WTC11 (cell line): ENCODE measurements around the gene PRPF6. TPM values are rescaled to one million over a fixed set of nuclear protein-coding genes. Genes with fewer than 3 reads are reported as not detected.

Experiments
- ATAC-seq: fragments of 200-7000 bp; cut with Tn5 transposase; 2 replicates; pipeline ENCODE4 v1.10.0; 2021; ENCODE audit warnings: mild to moderate bottlenecking, moderate library complexity
- CTCF ChIA-PET: fragments of 300-600 bp; sonication (Branson Sonifier 250); formaldehyde crosslinking; loops from one replicate; lab custom pipeline; 2021; ENCODE audit warnings: antibody characterized with exemption; lab: Charles Lee
- POLR2A ChIA-PET: fragments of 350-600 bp; sonication (Branson Sonifier 250); formaldehyde crosslinking; loops from one replicate; lab custom pipeline; 2021; ENCODE audit warnings: antibody characterized with exemption; lab: Charles Lee
- DNase-seq: peaks from one replicate; pipeline ENCODE4 v3.0.0; 2021; ENCODE audit warnings: low spot score
- H3K27ac Mint-ChIP-seq: 2 replicates; pipeline ENCODE4 v1.8.0; 2021; ENCODE audit warnings: mixed read lengths
- H3K27me3 Mint-ChIP-seq: 2 replicates; pipeline ENCODE4 v1.8.0; 2021; ENCODE audit warnings: low read depth, mild to moderate bottlenecking, moderate library complexity, mixed read lengths
- H3K36me3 Mint-ChIP-seq: 2 replicates; pipeline ENCODE4 v1.8.0; 2021; ENCODE audit warnings: mixed read lengths
- H3K4me1 Mint-ChIP-seq: 2 replicates; pipeline ENCODE4 v1.8.0; 2022; ENCODE audit warnings: mixed read lengths
- H3K4me3 Mint-ChIP-seq: 2 replicates; pipeline ENCODE4 v1.8.0; 2021; ENCODE audit warnings: mild to moderate bottlenecking, moderate library complexity, mixed read lengths
- H3K9me3 Mint-ChIP-seq: 2 replicates; pipeline ENCODE4 v1.8.0; 2021; ENCODE audit warnings: mixed read lengths
- ATF6 ChIP-seq: sonication (generic); formaldehyde crosslinking; IDR thresholded peaks from 2 replicates; pipeline ENCODE4 v1.8.1; 2023; ENCODE audit warnings: mild to moderate bottlenecking, missing genetic modification reagents
- CREB1 ChIP-seq: sonication (generic); formaldehyde crosslinking; IDR thresholded peaks from 2 replicates; pipeline ENCODE4 v1.8.0; 2023; ENCODE audit warnings: mild to moderate bottlenecking, missing genetic modification reagents
- FOXK1 ChIP-seq: sonication (generic); formaldehyde crosslinking; IDR thresholded peaks from 2 replicates; pipeline ENCODE4 v1.8.0; 2022; ENCODE audit warnings: mild to moderate bottlenecking, moderate library complexity, missing genetic modification reagents
- GABPB1 ChIP-seq: sonication (generic); formaldehyde crosslinking; IDR thresholded peaks from 2 replicates; pipeline ENCODE4 v1.8.1; 2023; ENCODE audit warnings: mild to moderate bottlenecking, missing genetic modification reagents
- IRF2 ChIP-seq: sonication (generic); formaldehyde crosslinking; IDR thresholded peaks from 2 replicates; pipeline ENCODE4 v1.8.0; 2022; ENCODE audit warnings: low read depth, missing genetic modification reagents, borderline replicate concordance
- JUN ChIP-seq: sonication (generic); formaldehyde crosslinking; IDR thresholded peaks from 2 replicates; pipeline ENCODE4 v1.8.0; 2023; ENCODE audit warnings: mild to moderate bottlenecking, missing genetic modification reagents
- NFATC4 ChIP-seq: fragments of 250-450 bp; sonication (Bioruptor Pico); IDR thresholded peaks from 2 replicates; pipeline ENCODE4 v1.9.0; 2021; ENCODE audit warnings: mild to moderate bottlenecking
- NR1H2 ChIP-seq: sonication (generic); formaldehyde crosslinking; IDR thresholded peaks from 2 replicates; pipeline ENCODE4 v1.9.0; 2021; ENCODE audit warnings: mild to moderate bottlenecking, moderate library complexity, missing genetic modification reagents
- SMAD4 ChIP-seq: sonication (generic); formaldehyde crosslinking; IDR thresholded peaks from 2 replicates; pipeline ENCODE4 v1.8.0; 2022; ENCODE audit warnings: mild to moderate bottlenecking, missing genetic modification reagents
- SP1 ChIP-seq: sonication (generic); formaldehyde crosslinking; conservative IDR thresholded peaks from 2 replicates; pipeline ENCODE4 v1.8.1; 2022; ENCODE audit warnings: missing genetic modification reagents
- ZNF121 ChIP-seq: sonication (generic); formaldehyde crosslinking; IDR thresholded peaks from 2 replicates; pipeline ENCODE4 v1.8.0; 2023; ENCODE audit warnings: missing genetic modification reagents
- ZNF396 ChIP-seq: fragments of 250-450 bp; sonication (Bioruptor Pico); IDR thresholded peaks from 2 replicates; pipeline ENCODE4 v1.8.0; 2021; ENCODE audit warnings: mild to moderate bottlenecking, moderate library complexity, borderline replicate concordance
- total RNA-seq: library from RNA; stranded (reverse); gene quantifications from 3 replicates; pipeline ENCODE4 v1.2.3, GENCODE V29; 2021
- TF ChIP-seq, protein P1 (sequence below): sonication (generic); formaldehyde crosslinking; IDR thresholded peaks from 2 replicates; pipeline ENCODE4 v1.8.1; 2022; ENCODE audit warnings: mild to moderate bottlenecking, moderate library complexity, missing genetic modification reagents
- TF ChIP-seq, protein P2 (sequence below): fragments of 250-450 bp; sonication (Bioruptor Pico); IDR thresholded peaks from 2 replicates; pipeline ENCODE4 v1.9.0; 2021; ENCODE audit warnings: moderate library complexity, mild to moderate bottlenecking, inconsistent platforms, borderline replicate concordance
- TF ChIP-seq, protein P3 (sequence below): sonication (generic); formaldehyde crosslinking; IDR thresholded peaks from 2 replicates; pipeline ENCODE4 v1.8.0; 2022; ENCODE audit warnings: mild to moderate bottlenecking, missing genetic modification reagents
- TF ChIP-seq, protein P4 (sequence below): sonication (generic); formaldehyde crosslinking; IDR thresholded peaks from 2 replicates; pipeline ENCODE4 v1.8.1; 2023; ENCODE audit warnings: mild to moderate bottlenecking, missing genetic modification reagents
- TF ChIP-seq, protein P5 (sequence below): sonication (generic); formaldehyde crosslinking; IDR thresholded peaks from 2 replicates; pipeline ENCODE4 v1.8.1; 2023; ENCODE audit warnings: mild to moderate bottlenecking, missing genetic modification reagents, borderline replicate concordance
- TF ChIP-seq, protein P6 (sequence below): fragments of 250-450 bp; sonication (Bioruptor Pico); IDR thresholded peaks from 2 replicates; pipeline ENCODE4 v1.8.0; 2021; ENCODE audit warnings: mild to moderate bottlenecking
- TF ChIP-seq, protein P7 (sequence below): fragments of 250-450 bp; sonication (Bioruptor Pico); IDR thresholded peaks from 2 replicates; pipeline ENCODE4 v1.9.0; 2021; ENCODE audit warnings: mild to moderate bottlenecking, borderline replicate concordance

The PRPF6 gene
- total RNA-seq, 1 experiment from 2014 or later, result 79.4 TPM

GRCh38 chr20:63956664-63957003 lies 24.3 kb upstream of the PRPF6 start:
- ATAC-seq, result no peak
- Mint-ChIP-seq H3K4me3 (peak overlapping the region; percentile 76), H3K27ac (no peak overlapping the region), H3K4me1 (peaks cover 20% of the 10 kb centered on the region), H3K9me3 (no peaks in the 10 kb centered on the region), H3K27me3 (no peaks in the 10 kb centered on the region), H3K36me3 (peaks cover 6% of the 10 kb centered on the region)
- no peak for DNase-seq
- POLR2A ChIA-PET, result interaction anchor here (1.0 to 1.5 kb wide), 4 partner anchors 15 to 1340 kb away, joined by 3 to 4 read pairs (median 4); partner anchors contain the start of gene PRPF6
- CTCF ChIA-PET, result interaction anchor here (0.6 to 5.0 kb wide), 10 partner anchors 14 to 331 kb away, joined by 3 to 54 read pairs (median 3); partner anchors contain the start of genes ARFRP1, PRPF6, SAMD10 and ZGPAT
- no peak for TF ChIP-seq JUN (CRISPR knock-in tag)
- TF ChIP-seq CREB1 (CRISPR knock-in tag), result no peak
- TF ChIP-seq, protein P1, sequence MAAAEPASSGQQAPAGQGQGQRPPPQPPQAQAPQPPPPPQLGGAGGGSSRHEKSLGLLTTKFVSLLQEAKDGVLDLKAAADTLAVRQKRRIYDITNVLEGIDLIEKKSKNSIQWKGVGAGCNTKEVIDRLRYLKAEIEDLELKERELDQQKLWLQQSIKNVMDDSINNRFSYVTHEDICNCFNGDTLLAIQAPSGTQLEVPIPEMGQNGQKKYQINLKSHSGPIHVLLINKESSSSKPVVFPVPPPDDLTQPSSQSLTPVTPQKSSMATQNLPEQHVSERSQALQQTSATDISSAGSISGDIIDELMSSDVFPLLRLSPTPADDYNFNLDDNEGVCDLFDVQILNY (CRISPR knock-in tag), result no peak
- TF ChIP-seq ATF6 (CRISPR knock-in tag), result no peak
- TF ChIP-seq ZNF396 (CRISPR knock-in tag), result no peak
- TF ChIP-seq, protein P2, sequence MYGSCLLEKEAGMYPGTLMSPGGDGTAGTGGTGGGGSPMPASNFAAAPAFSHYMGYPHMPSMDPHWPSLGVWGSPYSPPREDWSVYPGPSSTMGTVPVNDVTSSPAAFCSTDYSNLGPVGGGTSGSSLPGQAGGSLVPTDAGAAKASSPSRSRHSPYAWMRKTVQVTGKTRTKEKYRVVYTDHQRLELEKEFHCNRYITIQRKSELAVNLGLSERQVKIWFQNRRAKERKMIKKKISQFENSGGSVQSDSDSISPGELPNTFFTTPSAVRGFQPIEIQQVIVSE (CRISPR knock-in tag), result no peak
- no peak for TF ChIP-seq FOXK1 (CRISPR knock-in tag)
- TF ChIP-seq, protein P3, sequence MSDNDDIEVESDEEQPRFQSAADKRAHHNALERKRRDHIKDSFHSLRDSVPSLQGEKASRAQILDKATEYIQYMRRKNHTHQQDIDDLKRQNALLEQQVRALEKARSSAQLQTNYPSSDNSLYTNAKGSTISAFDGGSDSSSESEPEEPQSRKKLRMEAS (CRISPR knock-in tag), result no peak
- TF ChIP-seq, protein P4, sequence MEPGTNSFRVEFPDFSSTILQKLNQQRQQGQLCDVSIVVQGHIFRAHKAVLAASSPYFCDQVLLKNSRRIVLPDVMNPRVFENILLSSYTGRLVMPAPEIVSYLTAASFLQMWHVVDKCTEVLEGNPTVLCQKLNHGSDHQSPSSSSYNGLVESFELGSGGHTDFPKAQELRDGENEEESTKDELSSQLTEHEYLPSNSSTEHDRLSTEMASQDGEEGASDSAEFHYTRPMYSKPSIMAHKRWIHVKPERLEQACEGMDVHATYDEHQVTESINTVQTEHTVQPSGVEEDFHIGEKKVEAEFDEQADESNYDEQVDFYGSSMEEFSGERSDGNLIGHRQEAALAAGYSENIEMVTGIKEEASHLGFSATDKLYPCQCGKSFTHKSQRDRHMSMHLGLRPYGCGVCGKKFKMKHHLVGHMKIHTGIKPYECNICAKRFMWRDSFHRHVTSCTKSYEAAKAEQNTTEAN, result no peak
- TF ChIP-seq, protein P5, sequence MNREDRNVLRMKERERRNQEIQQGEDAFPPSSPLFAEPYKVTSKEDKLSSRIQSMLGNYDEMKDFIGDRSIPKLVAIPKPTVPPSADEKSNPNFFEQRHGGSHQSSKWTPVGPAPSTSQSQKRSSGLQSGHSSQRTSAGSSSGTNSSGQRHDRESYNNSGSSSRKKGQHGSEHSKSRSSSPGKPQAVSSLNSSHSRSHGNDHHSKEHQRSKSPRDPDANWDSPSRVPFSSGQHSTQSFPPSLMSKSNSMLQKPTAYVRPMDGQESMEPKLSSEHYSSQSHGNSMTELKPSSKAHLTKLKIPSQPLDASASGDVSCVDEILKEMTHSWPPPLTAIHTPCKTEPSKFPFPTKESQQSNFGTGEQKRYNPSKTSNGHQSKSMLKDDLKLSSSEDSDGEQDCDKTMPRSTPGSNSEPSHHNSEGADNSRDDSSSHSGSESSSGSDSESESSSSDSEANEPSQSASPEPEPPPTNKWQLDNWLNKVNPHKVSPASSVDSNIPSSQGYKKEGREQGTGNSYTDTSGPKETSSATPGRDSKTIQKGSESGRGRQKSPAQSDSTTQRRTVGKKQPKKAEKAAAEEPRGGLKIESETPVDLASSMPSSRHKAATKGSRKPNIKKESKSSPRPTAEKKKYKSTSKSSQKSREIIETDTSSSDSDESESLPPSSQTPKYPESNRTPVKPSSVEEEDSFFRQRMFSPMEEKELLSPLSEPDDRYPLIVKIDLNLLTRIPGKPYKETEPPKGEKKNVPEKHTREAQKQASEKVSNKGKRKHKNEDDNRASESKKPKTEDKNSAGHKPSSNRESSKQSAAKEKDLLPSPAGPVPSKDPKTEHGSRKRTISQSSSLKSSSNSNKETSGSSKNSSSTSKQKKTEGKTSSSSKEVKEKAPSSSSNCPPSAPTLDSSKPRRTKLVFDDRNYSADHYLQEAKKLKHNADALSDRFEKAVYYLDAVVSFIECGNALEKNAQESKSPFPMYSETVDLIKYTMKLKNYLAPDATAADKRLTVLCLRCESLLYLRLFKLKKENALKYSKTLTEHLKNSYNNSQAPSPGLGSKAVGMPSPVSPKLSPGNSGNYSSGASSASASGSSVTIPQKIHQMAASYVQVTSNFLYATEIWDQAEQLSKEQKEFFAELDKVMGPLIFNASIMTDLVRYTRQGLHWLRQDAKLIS (CRISPR knock-in tag), result no peak
- TF ChIP-seq IRF2, result no peak
- no peak for TF ChIP-seq SMAD4

DNA sequence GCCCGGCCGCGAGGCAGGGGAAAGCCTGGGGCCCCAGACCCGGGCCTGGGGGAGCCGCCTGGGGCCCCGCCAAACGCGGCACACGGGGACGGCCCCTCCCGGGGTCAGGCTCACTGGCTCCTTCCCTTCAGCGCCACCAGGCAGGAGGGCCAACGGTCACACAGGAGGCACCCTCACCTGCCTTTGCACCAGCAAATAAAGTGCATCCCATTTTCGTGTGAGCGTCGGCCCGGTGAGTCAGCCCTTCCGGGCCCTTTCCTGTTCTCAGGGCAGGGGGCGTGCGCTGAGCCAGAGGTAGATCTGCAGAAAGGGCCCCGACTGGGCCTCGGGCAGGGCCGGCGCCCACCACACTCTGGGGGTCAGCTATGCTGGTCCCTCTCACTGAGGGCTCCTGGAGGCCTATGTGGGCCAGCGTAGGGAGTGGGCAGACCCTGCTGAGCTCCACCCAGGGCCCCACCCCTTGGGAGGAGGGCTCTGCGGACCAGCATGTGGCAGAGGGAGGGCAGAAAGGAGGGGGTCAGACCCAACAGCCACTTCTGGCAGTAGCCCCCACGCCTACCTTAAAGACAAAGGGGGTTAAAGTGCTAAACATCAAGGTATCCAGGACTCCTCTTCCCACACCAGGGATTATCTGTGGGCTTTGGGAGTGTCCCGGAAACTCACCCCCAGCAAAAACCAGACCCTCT lies 23.8 kb upstream of the PRPF6 start:
- Mint-ChIP-seq H3K36me3 (peaks cover 9% of the 10 kb centered on the region), H3K27me3 (no peaks in the 10 kb centered on the region), H3K4me1 (peaks cover 20% of the 10 kb centered on the region), H3K4me3 (peak overlapping the region; percentile 76), H3K9me3 (no peaks in the 10 kb centered on the region), H3K27ac (no peak overlapping the region; the same call in 1 of the 2 replicates)
- ATAC-seq, result peak; percentile 71
- POLR2A ChIA-PET, result interaction anchor here (0.6 to 1.5 kb wide), 6 partner anchors 15 to 1340 kb away, joined by 3 to 4 read pairs (median 3); partner anchors contain the start of genes SAMD10 and TPD52L2
- DNase-seq, result peak; percentile 78
- CTCF ChIA-PET, result interaction anchor here (0.8 to 5.0 kb wide), 7 partner anchors 15 to 182 kb away, joined by 4 to 54 read pairs (median 6); partner anchors contain the start of genes LKAAEAR1, PRPF6 and SAMD10
- TF ChIP-seq GABPB1 (peak; percentile 64), NFATC4 (CRISPR knock-in tag) (no peak), SP1 (CRISPR knock-in tag) (peak; percentile 74; the same call in 1 of the 2 replicates), NR1H2 (CRISPR knock-in tag) (no peak), CREB1 (CRISPR knock-in tag) (no peak), ZNF121 (CRISPR knock-in tag) (0 out of 2 replicates have a peak, but pooled peaks have one; percentile 22)
- TF ChIP-seq, protein P6, sequence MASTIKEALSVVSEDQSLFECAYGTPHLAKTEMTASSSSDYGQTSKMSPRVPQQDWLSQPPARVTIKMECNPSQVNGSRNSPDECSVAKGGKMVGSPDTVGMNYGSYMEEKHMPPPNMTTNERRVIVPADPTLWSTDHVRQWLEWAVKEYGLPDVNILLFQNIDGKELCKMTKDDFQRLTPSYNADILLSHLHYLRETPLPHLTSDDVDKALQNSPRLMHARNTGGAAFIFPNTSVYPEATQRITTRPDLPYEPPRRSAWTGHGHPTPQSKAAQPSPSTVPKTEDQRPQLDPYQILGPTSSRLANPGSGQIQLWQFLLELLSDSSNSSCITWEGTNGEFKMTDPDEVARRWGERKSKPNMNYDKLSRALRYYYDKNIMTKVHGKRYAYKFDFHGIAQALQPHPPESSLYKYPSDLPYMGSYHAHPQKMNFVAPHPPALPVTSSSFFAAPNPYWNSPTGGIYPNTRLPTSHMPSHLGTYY (CRISPR knock-in tag), result no peak
- TF ChIP-seq, protein P7, sequence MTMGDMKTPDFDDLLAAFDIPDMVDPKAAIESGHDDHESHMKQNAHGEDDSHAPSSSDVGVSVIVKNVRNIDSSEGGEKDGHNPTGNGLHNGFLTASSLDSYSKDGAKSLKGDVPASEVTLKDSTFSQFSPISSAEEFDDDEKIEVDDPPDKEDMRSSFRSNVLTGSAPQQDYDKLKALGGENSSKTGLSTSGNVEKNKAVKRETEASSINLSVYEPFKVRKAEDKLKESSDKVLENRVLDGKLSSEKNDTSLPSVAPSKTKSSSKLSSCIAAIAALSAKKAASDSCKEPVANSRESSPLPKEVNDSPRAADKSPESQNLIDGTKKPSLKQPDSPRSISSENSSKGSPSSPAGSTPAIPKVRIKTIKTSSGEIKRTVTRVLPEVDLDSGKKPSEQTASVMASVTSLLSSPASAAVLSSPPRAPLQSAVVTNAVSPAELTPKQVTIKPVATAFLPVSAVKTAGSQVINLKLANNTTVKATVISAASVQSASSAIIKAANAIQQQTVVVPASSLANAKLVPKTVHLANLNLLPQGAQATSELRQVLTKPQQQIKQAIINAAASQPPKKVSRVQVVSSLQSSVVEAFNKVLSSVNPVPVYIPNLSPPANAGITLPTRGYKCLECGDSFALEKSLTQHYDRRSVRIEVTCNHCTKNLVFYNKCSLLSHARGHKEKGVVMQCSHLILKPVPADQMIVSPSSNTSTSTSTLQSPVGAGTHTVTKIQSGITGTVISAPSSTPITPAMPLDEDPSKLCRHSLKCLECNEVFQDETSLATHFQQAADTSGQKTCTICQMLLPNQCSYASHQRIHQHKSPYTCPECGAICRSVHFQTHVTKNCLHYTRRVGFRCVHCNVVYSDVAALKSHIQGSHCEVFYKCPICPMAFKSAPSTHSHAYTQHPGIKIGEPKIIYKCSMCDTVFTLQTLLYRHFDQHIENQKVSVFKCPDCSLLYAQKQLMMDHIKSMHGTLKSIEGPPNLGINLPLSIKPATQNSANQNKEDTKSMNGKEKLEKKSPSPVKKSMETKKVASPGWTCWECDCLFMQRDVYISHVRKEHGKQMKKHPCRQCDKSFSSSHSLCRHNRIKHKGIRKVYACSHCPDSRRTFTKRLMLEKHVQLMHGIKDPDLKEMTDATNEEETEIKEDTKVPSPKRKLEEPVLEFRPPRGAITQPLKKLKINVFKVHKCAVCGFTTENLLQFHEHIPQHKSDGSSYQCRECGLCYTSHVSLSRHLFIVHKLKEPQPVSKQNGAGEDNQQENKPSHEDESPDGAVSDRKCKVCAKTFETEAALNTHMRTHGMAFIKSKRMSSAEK (CRISPR knock-in tag), result no peak
